ENCODE results near the gene LCN1.
"Not testable (repeated sequence)": the region's sequence is repeated elsewhere in the genome, so short reads cannot be mapped to it uniquely, and the experiment has no call there.

Gene LCN1

DNA sequence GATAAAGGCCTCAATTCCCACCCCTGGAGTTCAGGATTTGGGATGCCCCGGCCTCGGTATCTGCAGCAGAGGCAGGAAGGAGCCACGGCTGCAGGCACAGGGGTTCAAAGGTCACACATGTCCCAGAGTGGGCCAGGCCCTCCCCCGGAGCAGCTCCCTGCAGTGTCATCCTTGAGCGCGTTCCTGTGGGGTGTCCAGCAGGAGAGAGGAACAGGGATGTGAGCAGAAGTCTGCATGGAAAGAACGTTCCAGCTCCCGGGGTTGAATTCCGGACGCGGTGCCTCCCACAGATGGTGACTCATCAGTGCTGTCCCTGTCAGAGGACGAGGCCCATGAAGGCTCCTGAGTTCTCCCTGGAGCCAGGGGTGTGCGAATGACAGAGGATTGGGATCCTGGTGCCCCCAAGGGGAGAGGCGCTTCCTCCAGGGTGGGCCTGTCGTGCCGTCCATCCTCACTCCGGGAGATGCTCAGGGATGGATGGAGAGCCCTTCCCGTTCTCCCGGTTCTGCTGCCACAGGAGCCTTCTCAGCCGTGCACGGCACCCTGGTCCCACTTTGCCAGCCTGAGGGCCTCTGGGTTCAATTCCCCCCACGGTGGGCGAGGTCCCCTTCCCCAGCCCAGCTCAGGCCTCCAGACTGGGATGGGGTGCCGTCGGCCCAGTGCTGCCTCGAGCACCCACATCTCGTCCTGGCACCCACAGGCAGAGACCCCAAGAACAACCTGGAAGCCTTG is 3.1 kb downstream of the LCN1 start:
- DNase-seq: no peak

DNA sequence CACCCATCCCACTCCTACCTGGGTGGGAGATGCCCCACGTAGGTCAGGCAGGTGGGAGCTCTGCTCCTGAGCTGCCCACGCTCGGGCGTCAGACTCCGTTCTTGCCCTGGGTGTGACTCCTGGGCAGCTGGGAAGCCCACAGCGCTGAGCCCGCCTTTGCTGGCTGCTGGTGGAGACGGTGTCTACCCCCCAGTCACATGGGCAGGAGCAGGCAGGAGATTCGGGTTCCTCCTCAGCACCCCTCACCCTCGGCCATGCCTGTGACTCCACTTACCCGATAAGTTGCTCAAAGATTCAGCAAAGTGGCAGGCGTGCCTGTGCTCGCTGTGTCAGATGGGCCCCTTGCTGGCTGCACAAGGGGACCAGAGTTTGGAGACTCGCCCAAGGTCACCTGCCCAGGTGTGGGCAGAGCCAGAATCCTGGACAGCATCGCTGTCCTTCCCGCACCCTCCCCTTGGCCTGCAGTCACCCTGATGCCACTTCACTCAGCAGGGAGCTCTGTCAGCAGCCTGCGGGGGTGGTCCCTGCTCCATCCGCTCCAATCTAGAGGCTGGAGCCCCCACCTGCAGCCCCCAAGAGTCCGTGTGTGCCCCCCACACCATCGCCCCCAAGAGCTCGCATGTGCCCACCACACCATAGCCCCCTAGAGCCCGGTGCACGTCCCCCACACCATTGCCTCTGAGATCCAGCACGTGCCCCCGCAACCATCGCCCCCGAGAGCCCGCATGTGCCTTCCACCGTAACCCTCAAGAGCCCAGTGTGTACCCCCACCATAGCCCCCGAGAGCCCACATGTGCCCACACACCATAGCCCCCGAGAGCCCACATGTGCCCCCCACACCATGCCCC is 4.2 kb downstream of the LCN1 start:
- no peak for DNase-seq

DNA sequence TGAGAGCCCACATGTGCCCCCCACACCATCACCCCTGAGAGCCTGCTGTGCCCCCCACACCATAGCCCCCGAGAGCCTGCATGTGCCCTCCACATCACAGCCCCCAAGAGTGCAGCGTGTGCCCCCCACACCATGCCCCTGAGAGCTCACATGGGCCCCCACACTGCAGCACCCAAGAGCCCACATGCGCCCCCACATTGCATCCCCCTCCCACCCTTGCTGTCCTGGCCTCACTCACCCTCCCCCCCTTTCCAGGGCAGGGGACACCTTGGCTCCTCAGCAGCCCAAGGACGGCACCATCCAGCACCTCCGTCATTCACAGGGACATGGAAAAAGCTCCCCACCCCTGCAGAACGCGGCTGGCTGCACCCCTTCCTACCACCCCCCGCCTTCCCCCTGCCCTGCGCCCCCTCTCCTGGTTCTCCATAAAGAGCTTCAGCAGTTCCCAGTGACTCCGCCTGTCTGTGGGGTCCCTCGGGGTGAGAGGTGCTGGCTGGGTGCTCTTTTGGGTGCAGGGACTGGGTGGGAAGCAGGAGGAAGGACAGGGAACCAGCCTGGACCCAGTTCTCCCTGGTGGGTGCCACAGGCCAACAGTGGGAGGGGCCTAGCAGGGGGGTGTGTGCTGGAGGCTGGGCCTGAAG is 5.0 kb downstream of the LCN1 start:
- DNase-seq: no peak

DNA sequence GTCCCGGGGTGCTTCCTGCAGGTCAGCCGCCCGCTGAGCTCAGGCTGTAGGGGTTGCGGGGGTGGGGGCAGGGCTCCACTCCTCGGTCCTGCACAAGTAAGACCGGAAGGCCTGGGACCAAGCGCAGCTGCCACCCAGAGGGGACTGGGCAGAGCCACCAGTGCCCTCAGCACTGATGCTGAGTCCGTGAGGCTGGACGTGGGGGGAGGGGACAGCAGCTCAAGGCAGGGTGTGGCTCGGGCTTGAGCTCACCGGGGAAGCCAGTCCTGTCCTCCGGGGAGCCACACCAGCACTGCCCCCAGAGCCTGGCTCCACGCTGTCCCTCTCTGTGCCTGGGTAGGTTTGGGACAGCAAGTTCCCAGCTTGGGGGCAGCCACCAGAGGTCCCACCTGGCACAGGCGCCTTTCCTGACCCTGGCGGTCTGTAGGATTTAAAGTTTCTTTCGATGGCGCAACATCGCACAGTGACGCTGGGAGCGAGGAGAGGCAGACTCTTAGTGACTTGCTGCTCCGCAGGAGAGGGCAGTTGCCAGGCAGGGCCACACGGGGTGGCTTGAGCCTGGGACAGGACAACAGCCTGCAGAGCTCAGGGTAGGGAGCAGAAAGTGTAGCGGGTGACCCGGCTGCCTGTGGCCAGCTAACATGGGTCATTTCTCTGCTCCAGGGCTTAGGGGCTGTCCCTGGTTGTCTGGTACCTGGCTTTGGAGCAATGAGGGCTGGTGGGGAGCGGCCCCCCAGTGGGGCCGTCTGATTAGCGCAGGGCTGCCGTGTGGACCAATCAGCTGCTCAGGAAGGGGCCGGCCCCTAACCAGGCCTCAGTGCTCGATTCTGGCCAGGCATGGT is 5.7 kb downstream of the LCN1 start:
- DNase-seq: no peak

DNA sequence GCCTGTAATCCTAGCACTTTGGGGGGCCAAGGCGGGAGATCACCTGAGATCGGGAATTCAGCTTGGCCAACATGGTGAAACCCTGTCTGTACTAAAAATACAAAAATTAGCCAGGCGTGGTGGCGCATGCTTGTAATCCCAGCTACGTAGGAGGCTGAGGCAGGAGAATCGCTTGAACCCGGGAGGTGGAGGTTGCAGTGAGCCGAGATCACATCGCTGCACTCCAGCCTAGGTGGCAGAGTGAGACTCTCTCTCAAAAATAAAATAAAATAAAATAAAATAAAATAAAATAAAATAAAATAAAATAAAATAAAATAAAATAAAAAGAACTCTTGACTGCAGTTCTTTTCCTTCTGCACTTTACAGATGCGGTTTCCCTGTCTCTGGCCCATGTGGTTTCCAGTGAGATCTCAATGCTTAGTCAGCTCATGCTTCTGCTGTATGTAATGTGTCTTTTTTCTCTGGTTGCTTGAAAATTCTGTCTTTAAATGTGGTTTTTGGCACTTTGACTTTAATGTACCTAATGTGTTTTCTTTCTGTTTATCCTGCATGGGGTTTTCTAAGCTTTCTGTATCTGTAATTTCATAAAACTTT is 7.7 kb downstream of the LCN1 start:
- not testable (repeated sequence) for DNase-seq

DNA sequence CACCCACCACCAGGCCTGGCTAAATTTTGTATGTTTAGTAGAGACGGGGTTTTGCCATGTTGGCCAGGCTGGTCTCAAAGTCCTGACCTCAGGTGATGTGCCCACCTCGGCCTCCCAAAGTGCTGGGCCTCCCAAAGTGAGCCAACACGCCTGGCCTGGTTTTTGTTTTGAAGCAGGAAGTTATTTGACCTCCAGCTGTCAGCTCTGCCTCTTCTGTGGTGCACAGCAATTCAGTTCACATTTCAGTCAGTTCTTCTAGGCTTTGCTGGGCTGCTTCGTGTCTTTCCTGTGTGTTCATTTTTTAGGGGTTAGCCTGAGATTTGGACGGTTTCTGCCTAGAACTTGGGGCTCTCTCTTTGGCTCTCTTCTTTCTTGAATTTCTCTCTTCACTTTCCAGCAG is 8.9 kb downstream of the LCN1 start:
- DNase-seq: no peak

DNA sequence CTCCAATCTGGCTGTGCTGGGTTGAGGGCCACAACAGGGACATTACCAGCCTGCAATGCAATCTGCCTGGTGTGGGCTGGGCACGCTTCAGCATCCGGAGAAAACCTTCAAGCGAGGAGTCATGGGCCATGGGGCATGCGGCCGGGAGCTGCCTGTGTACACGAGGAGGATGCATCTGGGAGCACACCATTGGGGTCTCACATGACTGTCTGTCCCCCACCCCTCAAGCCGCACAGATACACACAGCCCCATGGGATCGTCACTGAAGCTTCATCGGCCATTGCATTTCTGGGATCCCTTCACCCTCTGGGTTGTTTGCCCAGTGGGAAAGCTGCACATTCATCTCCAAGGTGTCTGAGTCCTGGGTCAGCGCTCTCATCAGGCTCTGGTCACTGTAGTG is 9.9 kb downstream of the LCN1 start:
- no peak for DNase-seq

DNA sequence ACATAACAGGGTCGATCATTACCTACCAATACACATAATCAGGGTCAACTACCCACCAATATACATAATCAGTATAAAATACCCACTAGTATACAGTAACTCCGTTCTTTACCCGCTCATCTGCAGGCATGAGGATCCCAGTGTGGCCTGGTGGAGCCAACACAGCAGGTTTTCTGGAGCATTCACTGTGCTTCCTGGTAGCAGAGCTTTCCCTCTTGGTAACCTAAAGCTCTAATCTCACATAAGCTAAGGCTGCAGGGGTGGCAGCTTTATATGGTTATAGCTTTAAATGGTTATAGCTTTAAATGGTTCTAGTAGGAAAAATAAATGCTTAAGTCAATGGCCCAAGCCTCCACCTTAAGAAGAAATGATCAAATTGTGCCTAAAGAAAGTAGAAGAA is 11.9 kb downstream of the LCN1 start:
- DNase-seq: no peak

DNA sequence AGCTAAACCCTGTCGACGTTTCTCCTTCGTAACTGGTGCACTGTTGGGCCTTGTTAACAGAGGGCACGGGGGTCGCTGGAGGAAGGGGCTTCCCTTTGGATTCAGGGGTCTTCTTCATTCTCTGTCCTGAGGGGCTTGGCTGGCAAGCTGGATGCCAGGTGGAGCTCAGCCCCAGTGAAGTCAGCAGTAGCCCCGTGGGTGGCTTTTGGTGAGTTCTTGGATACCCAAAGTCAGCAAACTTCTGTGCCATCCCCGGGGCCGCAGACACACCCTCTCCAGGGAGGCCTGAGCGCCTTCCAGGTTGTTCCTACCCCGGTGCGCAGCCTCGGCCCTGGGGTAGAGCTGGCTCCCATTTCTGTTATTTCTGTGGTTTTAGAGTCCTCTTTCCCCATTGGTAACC is 12.4 kb downstream of the LCN1 start:
- DNase-seq: no peak

DNA sequence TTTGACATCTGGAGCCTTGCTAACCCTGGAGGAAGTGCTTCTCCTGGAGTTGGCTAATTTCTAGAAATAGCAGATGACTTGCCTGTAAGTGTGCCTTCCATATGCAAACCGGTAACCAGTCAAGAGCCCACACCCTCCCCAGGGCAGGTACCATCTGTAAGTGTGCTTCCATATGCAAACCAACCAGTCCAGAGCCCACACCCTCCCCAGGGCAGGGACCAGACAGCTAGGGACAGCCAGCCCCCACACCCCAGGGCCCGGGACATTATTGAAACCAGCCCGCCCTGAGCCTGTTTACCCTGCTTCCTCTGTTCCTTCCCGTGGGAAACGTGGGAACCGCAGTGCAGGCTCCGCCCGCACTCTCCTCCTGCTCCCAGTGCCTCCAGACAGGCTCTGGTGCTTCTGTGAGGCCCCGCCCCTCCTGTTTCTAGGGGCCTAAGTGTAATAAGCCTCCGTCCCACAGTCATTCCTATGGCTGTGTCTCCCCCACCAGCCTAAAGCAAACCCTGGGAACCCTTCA is 13.0 kb downstream of the LCN1 start:
- DNase-seq: not testable (repeated sequence)

DNA sequence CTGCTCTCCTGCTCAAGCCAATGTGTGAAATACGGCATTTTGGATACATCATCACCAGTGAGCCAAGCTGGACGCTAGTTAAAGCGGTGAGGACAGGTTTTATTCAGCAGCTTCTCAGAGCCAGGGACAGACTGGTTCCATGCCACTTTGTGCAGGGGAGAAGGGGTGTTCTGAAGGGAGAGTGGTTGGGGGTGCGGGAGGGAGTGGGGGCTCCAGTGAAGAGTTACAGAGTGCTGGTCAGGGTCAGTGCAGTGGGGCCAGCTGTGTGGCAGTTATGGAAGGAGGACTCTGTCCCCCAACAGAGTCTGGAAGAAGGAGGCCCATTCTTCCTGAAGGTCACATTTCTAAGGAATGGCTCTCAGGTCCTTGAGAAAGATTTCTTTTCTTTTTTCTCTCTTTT is 13.6 kb downstream of the LCN1 start:
- not testable (repeated sequence) for DNase-seq

DNA sequence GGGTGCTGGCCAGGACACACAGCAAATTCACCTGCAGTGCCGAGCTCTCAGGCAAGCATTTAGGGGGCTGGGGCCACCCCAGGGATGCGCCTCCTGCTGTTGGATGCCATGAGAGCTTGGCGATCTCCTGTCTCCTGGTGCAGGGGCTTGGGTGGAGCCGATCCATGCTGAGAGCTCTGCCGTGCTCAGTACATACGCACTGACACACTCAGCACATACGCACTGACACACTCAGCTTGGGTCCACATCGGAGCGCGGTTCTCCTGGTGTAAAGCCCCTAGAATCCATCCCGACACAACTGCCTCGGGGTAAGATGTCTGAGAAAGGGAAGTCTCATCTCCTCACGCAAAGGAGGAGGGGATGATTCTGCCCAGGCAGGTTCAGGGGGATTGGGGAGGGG is 14.4 kb downstream of the LCN1 start:
- DNase-seq: not testable (repeated sequence)

DNA sequence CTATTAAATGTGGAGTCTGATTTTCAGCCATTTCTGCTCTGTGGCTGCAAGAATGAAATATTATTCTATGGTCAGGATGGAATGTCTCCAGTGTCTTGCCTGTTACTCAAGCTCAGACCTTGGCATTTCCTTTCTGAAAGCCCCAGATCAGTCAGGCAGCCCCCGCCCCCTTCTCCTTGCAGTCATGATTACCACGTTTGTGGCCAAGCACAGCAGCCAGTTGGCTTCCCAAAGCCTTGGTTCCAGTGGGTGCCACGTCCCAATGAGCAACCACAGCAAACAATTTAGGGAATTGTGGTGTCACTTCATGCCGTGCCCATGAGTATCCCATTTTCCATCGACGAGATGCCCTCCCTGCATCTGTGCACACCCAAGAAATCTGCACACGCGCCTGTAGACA is 15.0 kb downstream of the LCN1 start:
- no peak for DNase-seq

DNA sequence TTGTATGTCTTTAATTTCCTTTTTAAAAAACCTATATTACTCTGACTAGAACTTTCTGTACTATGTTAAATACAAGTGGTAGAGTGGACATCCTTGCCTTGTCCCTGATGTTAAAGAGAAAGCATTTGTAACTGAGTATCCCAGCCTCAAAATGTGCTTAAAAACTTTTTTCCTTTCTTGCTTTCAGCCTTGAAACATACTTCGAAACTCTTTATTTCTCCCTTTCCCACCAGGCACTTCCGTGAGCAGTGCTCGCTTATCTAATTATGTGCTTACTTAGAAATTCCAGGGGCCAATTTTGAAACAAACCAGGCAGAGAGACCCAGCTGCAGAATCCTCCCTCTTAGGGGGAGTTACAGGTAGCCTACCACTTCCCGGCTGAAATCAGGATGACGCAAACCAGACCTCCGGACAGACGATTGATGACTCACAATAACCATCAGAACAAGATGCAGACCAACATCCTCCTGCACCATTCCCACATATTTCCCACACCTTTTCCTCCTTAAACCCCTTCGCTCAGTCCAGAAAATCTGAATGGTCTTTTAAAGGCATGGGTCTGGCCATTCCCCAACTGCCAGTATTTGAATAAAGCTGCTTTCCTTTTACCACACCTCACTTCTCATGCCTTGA is 22.1 kb downstream of the LCN1 start:
- not testable (repeated sequence) for DNase-seq

DNA sequence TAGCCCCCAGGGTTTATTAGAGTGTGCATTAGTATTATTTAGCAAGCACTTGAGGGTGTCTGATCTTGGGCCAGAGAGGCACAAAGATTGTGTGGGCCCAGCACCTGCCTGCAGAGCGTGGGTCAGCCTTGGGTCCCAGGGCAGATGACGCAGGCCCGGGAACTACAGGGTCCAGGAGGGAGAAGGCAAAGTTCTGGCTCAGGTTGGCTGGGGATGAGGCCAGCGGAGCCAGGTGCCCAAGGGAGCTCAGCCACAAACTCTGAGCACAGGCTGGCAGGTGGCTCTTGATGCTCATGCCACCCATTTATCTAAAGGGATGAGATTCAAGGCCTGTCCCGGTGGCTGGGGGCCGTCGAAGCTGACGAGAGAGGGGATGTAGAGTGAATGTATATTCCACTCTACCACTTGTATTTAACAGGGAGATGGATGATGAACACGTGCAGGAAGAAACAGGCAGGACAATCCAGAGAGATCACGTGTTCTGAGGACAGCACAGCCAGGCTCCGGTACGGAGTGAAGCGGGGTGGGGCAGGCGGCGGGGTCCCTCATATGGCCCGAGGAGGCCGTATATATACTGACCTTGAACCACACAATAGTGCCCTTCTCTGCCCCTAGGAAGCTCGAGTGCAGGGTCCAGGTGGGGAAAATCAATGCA is 23.9 kb downstream of the LCN1 start:
- no peak for DNase-seq

DNA sequence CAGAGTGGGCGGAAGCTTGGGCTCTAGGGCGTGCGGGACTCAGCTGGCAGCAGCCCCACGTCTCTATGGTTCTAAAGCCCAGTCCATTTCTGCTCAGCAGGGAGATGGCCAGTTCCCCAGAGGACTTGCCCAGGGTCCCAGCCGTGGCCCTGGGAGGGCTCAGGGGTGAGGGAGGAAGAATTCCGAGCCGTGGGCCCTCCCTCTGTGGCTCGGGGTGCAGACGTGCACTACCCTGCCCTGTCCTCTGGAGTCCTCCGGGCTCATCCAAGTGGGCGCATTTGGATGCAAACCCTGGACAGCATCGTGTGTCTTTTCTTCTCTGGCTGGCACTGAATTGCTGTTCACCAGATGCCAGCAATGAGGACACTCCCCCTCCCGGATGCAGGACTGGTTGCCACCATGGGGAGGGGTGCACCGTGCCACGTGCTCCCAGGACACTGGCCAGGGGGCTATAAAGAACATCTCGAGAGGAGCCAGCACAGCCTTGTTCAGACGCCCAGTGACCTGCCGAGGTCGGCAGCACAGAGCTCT is 24.5 kb downstream of the LCN1 start, which contains the start of gene OBP2A:
Gene OBP2A, plus strand, starts transcription at position 481 of the 531 bp plus-strand sequence. CDS start 55 bp downstream, outside the sequence.
- not testable (repeated sequence) for DNase-seq

DNA sequence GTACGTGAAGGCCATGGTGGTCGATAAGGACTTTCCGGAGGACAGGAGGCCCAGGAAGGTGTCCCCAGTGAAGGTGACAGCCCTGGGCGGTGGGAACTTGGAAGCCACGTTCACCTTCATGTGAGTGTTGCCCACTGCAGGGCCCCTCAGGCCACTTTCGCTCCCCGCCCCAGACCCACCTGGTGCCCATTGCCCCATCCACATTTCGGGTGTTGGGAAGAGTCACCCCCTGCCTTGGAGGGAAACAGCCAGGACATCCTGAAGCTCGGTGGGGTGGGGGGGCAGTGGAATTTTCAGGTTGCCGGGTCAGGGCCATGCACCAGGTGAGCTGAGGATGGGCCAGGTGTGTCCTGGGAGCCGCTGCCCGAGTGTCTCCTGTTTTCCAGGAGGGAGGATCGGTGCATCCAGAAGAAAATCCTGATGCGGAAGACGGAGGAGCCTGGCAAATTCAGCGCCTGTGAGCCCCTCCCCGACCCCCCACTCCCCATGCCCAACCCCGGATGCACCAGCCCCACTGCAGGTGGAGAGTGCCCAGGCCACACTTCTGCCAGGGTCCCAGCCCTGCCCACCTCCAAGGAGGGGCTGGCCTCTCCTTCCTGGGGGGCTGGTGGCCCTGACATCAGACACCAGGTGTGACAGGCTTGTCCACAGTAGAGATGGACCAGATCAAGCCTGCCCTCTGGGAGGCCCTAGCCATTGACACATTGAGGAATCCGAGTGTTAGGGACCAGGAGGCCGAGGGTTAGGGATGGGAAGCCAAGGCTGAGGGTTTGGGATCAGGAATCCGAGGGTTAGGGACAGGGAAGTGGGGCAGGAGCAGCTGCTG is 25.8 kb downstream of the LCN1 start:
- not testable (repeated sequence) for DNase-seq

DNA sequence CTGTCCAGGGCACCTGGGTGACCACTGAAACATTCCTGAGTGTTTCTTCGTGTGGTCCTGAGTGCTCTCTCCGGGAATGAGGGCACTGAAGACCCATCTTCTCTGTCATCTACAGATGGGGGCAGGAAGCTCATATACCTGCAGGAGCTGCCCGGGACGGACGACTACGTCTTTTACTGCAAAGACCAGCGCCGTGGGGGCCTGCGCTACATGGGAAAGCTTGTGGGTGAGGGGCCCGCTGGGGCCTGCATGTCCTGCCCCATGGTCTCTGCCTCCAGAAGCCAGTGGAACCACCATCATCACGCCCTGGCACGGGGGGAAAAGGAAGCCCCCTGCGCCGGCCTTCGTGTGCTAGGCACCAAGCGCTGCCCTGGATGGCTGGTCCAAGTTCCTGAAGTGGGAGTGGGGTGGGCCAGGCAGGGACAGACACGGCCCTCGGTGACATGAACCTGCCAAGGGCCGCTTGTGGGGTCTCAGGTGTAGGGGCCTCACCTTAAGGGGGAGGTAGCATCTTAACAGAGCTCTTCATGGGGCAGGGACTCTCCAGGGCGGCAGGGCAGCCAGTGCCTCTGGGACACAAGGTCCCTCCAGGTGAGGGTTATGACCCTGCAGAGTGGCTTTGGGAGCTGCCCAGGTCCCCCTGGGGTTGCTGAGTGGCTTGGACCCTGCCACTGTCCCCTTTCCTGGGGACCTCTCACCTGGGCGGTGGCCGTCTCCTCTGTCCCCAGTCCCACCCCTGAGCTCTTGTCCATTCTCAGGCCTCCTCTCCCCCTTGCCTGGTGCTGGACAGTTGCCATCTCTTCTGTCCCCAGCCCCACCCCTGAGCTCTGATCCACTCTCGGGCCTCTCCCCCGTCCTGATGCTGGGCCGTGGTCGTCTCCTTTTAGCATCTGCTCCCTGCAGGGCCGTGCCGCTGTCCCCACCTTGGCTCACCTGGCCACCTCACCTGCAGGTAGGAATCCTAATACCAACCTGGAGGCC is 26.8 kb downstream of the LCN1 start:
- DNase-seq: no peak

Measured in activated T-cell treated with anti-CD3 and anti-CD28 coated beads for 4 hours (primary cell).